Neural progenitor cell (in vitro differentiated cells): Measurements from ENCODE around the gene BCAT1. TPM values are rescaled to one million over a fixed set of nuclear protein-coding genes. Genes with fewer than 3 reads are reported as not detected.

Experiments
- DNase-seq: peaks from one replicate; pipeline ENCODE4 v3.0.0-alpha.2; 2016; ENCODE audit warnings: low spot score
- H2AFZ ChIP-seq: fragments of 200-600 bp; sonication (generic); replicated peaks from 2 replicates; pipeline ENCODE4 v1.6.1; 2016; ENCODE audit warnings: antibody characterized with exemption
- H3F3A ChIP-seq: fragments of 200-600 bp; sonication (generic); 2 replicates; pipeline ENCODE4 v1.6.1; 2016; ENCODE audit warnings: antibody characterized with exemption, low read depth
- H3K27ac ChIP-seq: fragments of 200-600 bp; sonication (generic); 2 replicates; pipeline ENCODE4 v1.5.1; 2016; ENCODE audit warnings: mild to moderate bottlenecking
- H3K27me3 ChIP-seq: fragments of 200-600 bp; sonication (generic); 2 replicates; pipeline ENCODE4 v1.6.1; 2016; ENCODE audit warnings: mild to moderate bottlenecking, moderate library complexity
- H3K36me3 ChIP-seq: fragments of 200-600 bp; sonication (generic); 2 replicates; pipeline ENCODE4 v1.5.1; 2016
- H3K4me1 ChIP-seq: fragments of 200-600 bp; sonication (generic); 2 replicates; pipeline ENCODE4 v1.6.1; 2016; ENCODE audit warnings: mixed run types
- H3K4me2 ChIP-seq: fragments of 200-600 bp; sonication (generic); 2 replicates; pipeline ENCODE4 v1.6.1; 2016
- H3K4me3 ChIP-seq: fragments of 200-600 bp; sonication (generic); 2 replicates; pipeline ENCODE4 v1.5.1; 2016
- H3K79me2 ChIP-seq: fragments of 200-600 bp; sonication (generic); 2 replicates; pipeline ENCODE4 v1.6.1; 2016; ENCODE audit warnings: low read depth
- H3K9ac ChIP-seq: fragments of 200-600 bp; sonication (generic); 2 replicates; pipeline ENCODE4 v1.6.1; 2016
- H3K9me3 ChIP-seq: fragments of 200-600 bp; sonication (generic); 2 replicates; pipeline ENCODE4 v1.5.1; 2016; ENCODE audit warnings: low read depth
- H4K20me1 ChIP-seq: fragments of 200-600 bp; sonication (generic); 2 replicates; pipeline ENCODE4 v1.6.1; 2016; ENCODE audit warnings: low read depth
- H3K27ac Mint-ChIP-seq: 3 replicates; pipeline ENCODE4 v1.8.0; 2021; ENCODE audit warnings: mixed read lengths
- H3K27me3 Mint-ChIP-seq: 2 replicates; pipeline ENCODE4 v1.8.0; 2022; ENCODE audit warnings: low read depth, mild to moderate bottlenecking, inconsistent platforms, moderate library complexity, mixed read lengths; ENCODE audit not compliant: insufficient read depth
- H3K36me3 Mint-ChIP-seq: 3 replicates; pipeline ENCODE4 v1.8.0; 2021; ENCODE audit warnings: mixed read lengths
- H3K4me1 Mint-ChIP-seq: 3 replicates; pipeline ENCODE4 v1.8.0; 2021; ENCODE audit warnings: mixed read lengths
- H3K4me3 Mint-ChIP-seq: 3 replicates; pipeline ENCODE4 v1.8.0; 2021; ENCODE audit warnings: mild to moderate bottlenecking, moderate library complexity, mixed read lengths
- H3K9me3 Mint-ChIP-seq: 3 replicates; pipeline ENCODE4 v1.8.0; 2020; ENCODE audit warnings: mixed read lengths
- EZH2 ChIP-seq: fragments of 200-600 bp; sonication (generic); IDR thresholded peaks from 2 replicates; pipeline ENCODE4 v1.6.1; 2017; ENCODE audit warnings: antibody characterized with exemption, mild to moderate bottlenecking, moderate library complexity
- EZH2phosphoT487 ChIP-seq: fragments of 200-600 bp; sonication (generic); IDR thresholded peaks from 2 replicates; pipeline ENCODE4 v1.6.1; 2017; ENCODE audit warnings: antibody characterized with exemption
- total RNA-seq: library from RNA; depleted of rRNA; stranded (reverse); fragments of >200 nt; gene quantifications from 2 replicates; pipeline ENCODE4 v1.2.3, GENCODE V29; 2015; ENCODE audit warnings: low replicate concordance
- TF ChIP-seq, protein P1 (sequence below): fragments of 200-600 bp; sonication (generic); IDR thresholded peaks from 2 replicates; pipeline ENCODE4 v1.5.1; 2017; ENCODE audit warnings: antibody characterized with exemption, mild to moderate bottlenecking

Gene BCAT1
- total RNA-seq, 1 donor from 2014 or later: 287 TPM

DNA sequence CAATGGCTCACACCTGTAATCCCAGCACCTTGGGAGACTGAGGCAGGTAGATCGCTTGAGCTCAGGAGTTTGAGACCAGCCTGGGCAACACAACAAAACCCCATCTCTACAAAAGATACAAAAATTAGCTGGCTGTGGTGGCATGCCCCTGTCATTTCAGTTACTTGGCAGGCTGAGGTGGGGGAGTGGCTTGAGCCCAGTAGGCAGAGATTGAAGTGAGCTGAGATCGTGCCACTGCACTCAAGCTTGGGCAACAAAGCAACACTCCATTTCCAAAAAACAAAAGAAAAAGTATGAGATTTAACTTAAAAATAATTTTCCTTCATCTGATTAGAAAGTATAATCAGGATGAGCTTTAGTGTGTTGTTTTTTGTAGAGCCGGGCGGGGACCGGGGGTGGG, 47.9 kb upstream of the BCAT1 start:
- Mint-ChIP-seq H3K27me3 (peaks cover 4% of the 10 kb centered on the region), H3K4me1 (peaks cover 17% of the 10 kb centered on the region), H3K9me3 (no peaks in the 10 kb centered on the region), H3K36me3 (no peaks in the 10 kb centered on the region), H3K4me3 (no peak overlapping the region), H3K27ac (no peak overlapping the region)
- Histone ChIP-seq H4K20me1 (no peaks in the 10 kb centered on the region), H3K36me3 (no peaks in the 10 kb centered on the region), H3K4me1 (peaks cover 5% of the 10 kb centered on the region), H3K27ac (no peak overlapping the region), H3F3A (peaks cover 9% of the 10 kb centered on the region), H3K79me2 (no peaks in the 10 kb centered on the region), H2AFZ (no peak overlapping the region), H3K9me3 (no peaks in the 10 kb centered on the region), H3K4me3 (no peak overlapping the region), H3K27me3 (no peaks in the 10 kb centered on the region), H3K9ac (no peak overlapping the region), H3K4me2 (no peak overlapping the region)
- TF ChIP-seq, protein P1, sequence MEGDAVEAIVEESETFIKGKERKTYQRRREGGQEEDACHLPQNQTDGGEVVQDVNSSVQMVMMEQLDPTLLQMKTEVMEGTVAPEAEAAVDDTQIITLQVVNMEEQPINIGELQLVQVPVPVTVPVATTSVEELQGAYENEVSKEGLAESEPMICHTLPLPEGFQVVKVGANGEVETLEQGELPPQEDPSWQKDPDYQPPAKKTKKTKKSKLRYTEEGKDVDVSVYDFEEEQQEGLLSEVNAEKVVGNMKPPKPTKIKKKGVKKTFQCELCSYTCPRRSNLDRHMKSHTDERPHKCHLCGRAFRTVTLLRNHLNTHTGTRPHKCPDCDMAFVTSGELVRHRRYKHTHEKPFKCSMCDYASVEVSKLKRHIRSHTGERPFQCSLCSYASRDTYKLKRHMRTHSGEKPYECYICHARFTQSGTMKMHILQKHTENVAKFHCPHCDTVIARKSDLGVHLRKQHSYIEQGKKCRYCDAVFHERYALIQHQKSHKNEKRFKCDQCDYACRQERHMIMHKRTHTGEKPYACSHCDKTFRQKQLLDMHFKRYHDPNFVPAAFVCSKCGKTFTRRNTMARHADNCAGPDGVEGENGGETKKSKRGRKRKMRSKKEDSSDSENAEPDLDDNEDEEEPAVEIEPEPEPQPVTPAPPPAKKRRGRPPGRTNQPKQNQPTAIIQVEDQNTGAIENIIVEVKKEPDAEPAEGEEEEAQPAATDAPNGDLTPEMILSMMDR: no peak
- TF ChIP-seq EZH2 (no peak), EZH2phosphoT487 (no peak)
- DNase-seq: no peak

DNA sequence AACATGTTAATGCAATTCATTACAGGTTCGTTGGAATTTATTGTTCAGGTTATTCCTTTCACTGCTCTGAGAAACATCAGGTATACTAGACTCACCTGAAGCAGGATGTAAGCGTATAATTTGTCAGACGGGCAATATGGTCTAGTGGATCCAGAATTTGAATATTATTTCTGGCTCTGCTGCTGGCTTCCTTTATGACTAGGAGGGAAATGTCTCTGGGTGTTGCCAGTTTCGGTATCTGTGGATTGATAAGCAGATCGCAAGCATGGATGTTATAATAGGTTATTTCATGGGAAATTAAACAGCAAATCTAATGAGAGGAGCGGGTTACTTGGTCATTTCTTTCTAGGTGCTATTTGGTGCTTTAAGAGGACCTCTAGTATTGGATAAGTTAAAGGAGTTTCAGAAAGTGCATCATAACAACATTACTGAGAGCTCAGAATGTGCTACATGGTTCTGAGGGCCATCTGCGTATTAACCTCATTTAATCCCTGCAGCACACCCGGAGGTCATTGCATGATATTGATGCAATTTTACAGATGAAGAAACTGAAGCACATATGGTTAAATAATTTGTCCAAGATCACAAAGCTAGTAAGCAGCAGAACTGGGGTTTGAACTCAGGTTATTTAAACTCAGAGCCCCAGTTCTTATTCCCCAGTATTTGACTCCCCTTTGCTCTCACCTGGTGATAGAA, 47.3 kb upstream of the BCAT1 start:
- Histone ChIP-seq H4K20me1 (no peaks in the 10 kb centered on the region), H3K4me3 (no peak overlapping the region), H3K4me2 (no peak overlapping the region), H3K4me1 (peaks cover 5% of the 10 kb centered on the region), H3K9ac (no peak overlapping the region), H3K79me2 (no peaks in the 10 kb centered on the region), H3K36me3 (no peaks in the 10 kb centered on the region), H3F3A (peaks cover 9% of the 10 kb centered on the region), H2AFZ (no peak overlapping the region), H3K27ac (no peak overlapping the region), H3K27me3 (no peaks in the 10 kb centered on the region), H3K9me3 (no peaks in the 10 kb centered on the region)
- DNase-seq: no peak
- Mint-ChIP-seq H3K27me3 (peaks cover 4% of the 10 kb centered on the region), H3K36me3 (no peaks in the 10 kb centered on the region), H3K27ac (no peak overlapping the region), H3K4me3 (no peak overlapping the region), H3K9me3 (no peaks in the 10 kb centered on the region), H3K4me1 (peaks cover 17% of the 10 kb centered on the region)
- TF ChIP-seq, protein P1: no peak
- no peak for TF ChIP-seq EZH2phosphoT487
- no peak for TF ChIP-seq EZH2

DNA sequence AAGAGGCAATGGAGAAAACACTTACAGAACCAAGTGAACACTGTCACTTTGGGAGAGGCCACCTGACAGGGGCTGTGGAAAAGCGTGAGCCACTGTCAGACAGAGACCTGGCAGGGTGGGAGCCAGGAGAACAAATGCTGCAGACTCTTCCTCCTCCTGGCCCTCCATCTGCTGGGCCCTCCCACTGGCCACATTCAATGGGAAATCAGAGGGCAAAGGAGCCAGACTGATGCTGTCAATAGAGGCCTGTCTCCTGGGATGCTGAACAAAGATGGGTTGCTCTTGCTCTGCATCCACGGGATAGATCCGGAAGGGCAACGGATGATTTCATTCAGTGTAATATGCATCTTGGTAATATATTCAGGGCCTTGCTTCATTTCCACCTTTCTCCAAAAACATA, 44.9 kb upstream of the BCAT1 start:
- no peak overlapping the region for H3K4me2 ChIP-seq
- Mint-ChIP-seq H3K4me3 (no peak overlapping the region), H3K4me1 (peaks cover 20% of the 10 kb centered on the region), H3K27ac (no peak overlapping the region), H3K36me3 (no peaks in the 10 kb centered on the region), H3K9me3 (no peaks in the 10 kb centered on the region), H3K27me3 (peaks cover 4% of the 10 kb centered on the region)
- peaks cover 9% of the 10 kb centered on the region for H3F3A ChIP-seq
- peaks cover 5% of the 10 kb centered on the region for H3K4me1 ChIP-seq
- DNase-seq: peak; percentile 57
- no peaks in the 10 kb centered on the region for H3K27me3 ChIP-seq
- no peaks in the 10 kb centered on the region for H4K20me1 ChIP-seq
- H3K36me3 ChIP-seq: no peaks in the 10 kb centered on the region
- H3K4me3 ChIP-seq: no peak overlapping the region
- TF ChIP-seq, protein P1: no peak
- TF ChIP-seq EZH2 (no peak), EZH2phosphoT487 (no peak)
- peak overlapping the region; percentile 22 for H2AFZ ChIP-seq
- H3K79me2 ChIP-seq: no peaks in the 10 kb centered on the region
- H3K27ac ChIP-seq: no peak overlapping the region
- no peak overlapping the region for H3K9ac ChIP-seq
- no peaks in the 10 kb centered on the region for H3K9me3 ChIP-seq
